PC-3 (cell line): ENCODE results near the gene AADACL2. TPM values are rescaled to one million over a fixed set of nuclear protein-coding genes. Genes with fewer than 3 reads are reported as not detected.

Experiments used
- ATAC-seq: fragments of 200-7000 bp; cut with Tn5 transposase; 2 replicates; pipeline ENCODE4 v1.9.1; 2020; ENCODE audit warnings: mild to moderate bottlenecking, moderate library complexity
- Bru-seq: library from RNA; stranded (reverse); fragments of 400-500 nt; gene quantifications from one replicate; lab custom pipeline; 2021; lab: Mats Ljungman, UMichigan
- BruChase-seq, 2 experiments: library from RNA; stranded (reverse); fragments of 400-500 nt; gene quantifications; one replicate each; lab custom pipeline; 2021; lab: Mats Ljungman, UMichigan
- BruUV-seq: library from RNA; stranded (reverse); fragments of 400-500 nt; replicated peaks from 2 replicates; lab custom pipeline; 2021; lab: Mats Ljungman, UMichigan
- CTCF ChIA-PET: fragments of 300-600 bp; sonication (Branson Sonifier 250); formaldehyde crosslinking; loops from one replicate; lab custom pipeline; 2022; ENCODE audit warnings: antibody characterized with exemption; lab: Charles Lee
- POLR2A ChIA-PET: fragments of 300-600 bp; sonication (Branson Sonifier 250); formaldehyde crosslinking; loops from one replicate; lab custom pipeline; 2022; ENCODE audit warnings: antibody characterized with exemption; ENCODE audit not compliant: unreplicated experiment; lab: Charles Lee
- DNase-seq: peaks from one replicate; pipeline ENCODE4 v3.0.0-alpha.2; 2015
- H2AFZ ChIP-seq: fragments of 300-600 bp; sonication (generic); 2 replicates; pipeline ENCODE4 v1.6.0; 2016; ENCODE audit warnings: antibody characterized with exemption, low read length
- H3F3A ChIP-seq: fragments of 300-600 bp; sonication (generic); one replicate; pipeline ENCODE4 v1.6.0; 2017; ENCODE audit warnings: antibody characterized with exemption, low read length, control low read depth, mild to moderate bottlenecking; ENCODE audit not compliant: unreplicated experiment
- H3K27ac ChIP-seq: fragments of 300-600 bp; sonication (generic); 2 replicates; pipeline ENCODE4 v1.5.1; 2016; ENCODE audit warnings: mild to moderate bottlenecking, low read length
- H3K27me3 ChIP-seq: fragments of 300-600 bp; sonication (generic); 2 replicates; pipeline ENCODE4 v1.6.1; 2016; ENCODE audit warnings: low read length, mixed read lengths
- H3K36me3 ChIP-seq: fragments of 300-600 bp; sonication (generic); 2 replicates; pipeline ENCODE4 v1.6.1; 2016; ENCODE audit warnings: low read depth, mixed run types, low read length, mixed read lengths
- H3K4me1 ChIP-seq: fragments of 300-600 bp; sonication (generic); 2 replicates; pipeline ENCODE4 v1.5.1; 2016; ENCODE audit warnings: low read length; ENCODE audit not compliant: insufficient read depth
- H3K4me2 ChIP-seq: fragments of 300-600 bp; sonication (generic); 2 replicates; pipeline ENCODE4 v1.6.0; 2016; ENCODE audit warnings: low read length
- H3K4me3 ChIP-seq: fragments of 300-600 bp; sonication (generic); 2 replicates; pipeline ENCODE4 v1.5.1; 2016; ENCODE audit warnings: mild to moderate bottlenecking, low read length, mixed read lengths
- H3K79me2 ChIP-seq: fragments of 300-600 bp; sonication (generic); 2 replicates; pipeline ENCODE4 v1.6.1; 2017; ENCODE audit warnings: low read length, mixed read lengths
- H3K9ac ChIP-seq: fragments of 300-600 bp; sonication (generic); 2 replicates; pipeline ENCODE4 v1.6.0; 2016; ENCODE audit warnings: mild to moderate bottlenecking, low read length
- H3K9me2 ChIP-seq: fragments of 300-600 bp; sonication (generic); replicated peaks from 2 replicates; pipeline ENCODE4 v1.6.1; 2016; ENCODE audit warnings: mixed run types, low read length, mixed read lengths
- H3K9me3 ChIP-seq: fragments of 300-600 bp; sonication (generic); 2 replicates; pipeline ENCODE4 v1.6.1; 2016; ENCODE audit warnings: low read length, mixed read lengths
- H4K20me1 ChIP-seq: fragments of 300-600 bp; sonication (generic); 2 replicates; pipeline ENCODE4 v1.6.1; 2016; ENCODE audit warnings: low read length, mixed read lengths
- EZH2 ChIP-seq: fragments of 300-600 bp; sonication (generic); IDR thresholded peaks from one replicate; pipeline ENCODE4 v1.6.1; 2017; ENCODE audit warnings: antibody characterized with exemption, mild to moderate bottlenecking, low read length; ENCODE audit not compliant: unreplicated experiment
- EZH2phosphoT487 ChIP-seq: fragments of 300-600 bp; sonication (generic); IDR thresholded peaks from 2 replicates; pipeline ENCODE4 v1.6.1; 2018; ENCODE audit warnings: mild to moderate bottlenecking, antibody characterized with exemption, low read length, borderline replicate concordance
- intact Hi-C: fragments of 100-400 bp; cut with micrococcal nuclease; formaldehyde crosslinking; loops from 2 replicates; pipeline ENCODE4 v1.9.0; 2023
- long read RNA-seq: library from polyadenylated mRNA; unstranded; transcript quantifications from one replicate; pipeline ENCODE4 v2.0.0, GENCODE V29; 2021; ENCODE audit not compliant: unreplicated experiment
- total RNA-seq: library from RNA; depleted of rRNA; stranded (reverse); fragments of >200 nt; gene quantifications from 2 replicates; pipeline ENCODE4 v1.2.3, GENCODE V29; 2014; rRNA removed
- TF ChIP-seq, protein P1 (sequence below): fragments of 300-600 bp; sonication (generic); conservative IDR thresholded peaks from 2 replicates; pipeline ENCODE4 v1.5.1; 2017; ENCODE audit warnings: antibody characterized with exemption, low read depth, mild to moderate bottlenecking, low read length

Gene AADACL2, protein sequence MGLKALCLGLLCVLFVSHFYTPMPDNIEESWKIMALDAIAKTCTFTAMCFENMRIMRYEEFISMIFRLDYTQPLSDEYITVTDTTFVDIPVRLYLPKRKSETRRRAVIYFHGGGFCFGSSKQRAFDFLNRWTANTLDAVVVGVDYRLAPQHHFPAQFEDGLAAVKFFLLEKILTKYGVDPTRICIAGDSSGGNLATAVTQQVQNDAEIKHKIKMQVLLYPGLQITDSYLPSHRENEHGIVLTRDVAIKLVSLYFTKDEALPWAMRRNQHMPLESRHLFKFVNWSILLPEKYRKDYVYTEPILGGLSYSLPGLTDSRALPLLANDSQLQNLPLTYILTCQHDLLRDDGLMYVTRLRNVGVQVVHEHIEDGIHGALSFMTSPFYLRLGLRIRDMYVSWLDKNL
- total RNA-seq, result not detected in 2 replicates
- percentile 4 among the genes with signal in this experiment for Bru-seq, nascent RNA
- not detected for BruChase-seq, experiment 1, labeled RNA remaining after a 6-hour chase
- percentile 3 among the genes with signal in this experiment for BruChase-seq, experiment 2, labeled RNA remaining after a 2-hour chase
- long read RNA-seq, result 0 reads

DNA sequence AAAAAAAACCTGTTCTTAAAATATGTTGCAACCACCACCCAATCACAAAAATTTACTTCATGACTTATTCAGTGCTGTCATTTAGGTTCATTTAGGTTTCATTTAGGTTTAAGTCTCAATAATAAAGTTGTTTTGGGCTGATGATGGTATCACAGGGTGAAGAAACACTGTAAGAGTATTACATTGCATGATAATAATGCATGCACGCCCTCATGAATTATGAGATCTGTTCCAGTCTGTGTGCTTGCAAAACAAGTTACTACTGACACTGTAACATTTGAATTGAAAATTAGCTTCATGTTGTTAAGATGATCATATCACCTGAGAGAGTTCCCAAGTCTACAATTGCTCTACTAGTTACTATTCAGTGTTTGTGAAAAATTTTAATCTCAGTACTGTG lies at the start of gene AADACL2:
Gene AADACL2 (plus strand): TSS at position 315 of the 400 bp plus-strand sequence. CDS start 109 bp downstream, outside the sequence.
- no peak within 1 kb of the TSS for H3K27ac ChIP-seq
- H3K9ac ChIP-seq, result no peak within 1 kb of the TSS
- no TSS peak for BruUV-seq
- ChIA-PET POLR2A (interaction anchor here (0.7 kb wide), 1 partner anchor 9 kb away, joined by 3 read pairs; no protein-coding TSS in a partner anchor), CTCF (no interaction called here)
- H3K4me1 ChIP-seq, result no peaks in the 10 kb centered on the region
- intact Hi-C loops, result no loop called here
- H2AFZ ChIP-seq, result no peak within 1 kb of the TSS
- H3K4me2 ChIP-seq, result no peak within 1 kb of the TSS
- no peak within 1 kb of the TSS for H3K4me3 ChIP-seq
- no peaks in the 10 kb centered on the region for H3K36me3 ChIP-seq
- no peaks in the 10 kb centered on the region for H3K79me2 ChIP-seq
- no peaks in the 10 kb centered on the region for H3F3A ChIP-seq
- no peaks in the 10 kb centered on the region for H3K9me3 ChIP-seq
- H4K20me1 ChIP-seq, result no peaks in the 10 kb centered on the region
- TF ChIP-seq EZH2, result no peak
- TF ChIP-seq, protein P1, sequence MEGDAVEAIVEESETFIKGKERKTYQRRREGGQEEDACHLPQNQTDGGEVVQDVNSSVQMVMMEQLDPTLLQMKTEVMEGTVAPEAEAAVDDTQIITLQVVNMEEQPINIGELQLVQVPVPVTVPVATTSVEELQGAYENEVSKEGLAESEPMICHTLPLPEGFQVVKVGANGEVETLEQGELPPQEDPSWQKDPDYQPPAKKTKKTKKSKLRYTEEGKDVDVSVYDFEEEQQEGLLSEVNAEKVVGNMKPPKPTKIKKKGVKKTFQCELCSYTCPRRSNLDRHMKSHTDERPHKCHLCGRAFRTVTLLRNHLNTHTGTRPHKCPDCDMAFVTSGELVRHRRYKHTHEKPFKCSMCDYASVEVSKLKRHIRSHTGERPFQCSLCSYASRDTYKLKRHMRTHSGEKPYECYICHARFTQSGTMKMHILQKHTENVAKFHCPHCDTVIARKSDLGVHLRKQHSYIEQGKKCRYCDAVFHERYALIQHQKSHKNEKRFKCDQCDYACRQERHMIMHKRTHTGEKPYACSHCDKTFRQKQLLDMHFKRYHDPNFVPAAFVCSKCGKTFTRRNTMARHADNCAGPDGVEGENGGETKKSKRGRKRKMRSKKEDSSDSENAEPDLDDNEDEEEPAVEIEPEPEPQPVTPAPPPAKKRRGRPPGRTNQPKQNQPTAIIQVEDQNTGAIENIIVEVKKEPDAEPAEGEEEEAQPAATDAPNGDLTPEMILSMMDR, result no peak
- no peak for TF ChIP-seq EZH2phosphoT487
- no peaks in the 10 kb centered on the region for H3K9me2 ChIP-seq
- no peaks in the 10 kb centered on the region for H3K27me3 ChIP-seq
- DNase-seq (no peak), ATAC-seq (no peak)

- no peaks in the 10 kb centered on the region for H3K4me1 ChIP-seq
- ChIA-PET CTCF (no interaction called here), POLR2A (no interaction called here)
- intact Hi-C loops, result no loop called here
- ATAC-seq, result no peak
- no peaks in the 10 kb centered on the region for H3K79me2 ChIP-seq
- H3K27me3 ChIP-seq, result no peaks in the 10 kb centered on the region
- H3F3A ChIP-seq, result no peaks in the 10 kb centered on the region
- H3K4me3 ChIP-seq, result no peak overlapping the region
- H4K20me1 ChIP-seq, result no peaks in the 10 kb centered on the region
- H3K4me2 ChIP-seq, result no peak overlapping the region
- H2AFZ ChIP-seq, result no peak overlapping the region
- no peak overlapping the region for H3K9ac ChIP-seq
- no peaks in the 10 kb centered on the region for H3K36me3 ChIP-seq
- no TSS peak for BruUV-seq
- DNase-seq, result no peak
- TF ChIP-seq EZH2phosphoT487 (no peak), EZH2 (no peak)
- TF ChIP-seq, protein P1, result no peak
- no peaks in the 10 kb centered on the region; the same call in 1 of the 2 replicates for H3K9me3 ChIP-seq
- H3K27ac ChIP-seq, result no peak overlapping the region
- H3K9me2 ChIP-seq, result no peaks in the 10 kb centered on the region
Observed at GRCh38 chr3:151684094-151684493, 49.6 kb upstream of the AADACL2 start.

DNA sequence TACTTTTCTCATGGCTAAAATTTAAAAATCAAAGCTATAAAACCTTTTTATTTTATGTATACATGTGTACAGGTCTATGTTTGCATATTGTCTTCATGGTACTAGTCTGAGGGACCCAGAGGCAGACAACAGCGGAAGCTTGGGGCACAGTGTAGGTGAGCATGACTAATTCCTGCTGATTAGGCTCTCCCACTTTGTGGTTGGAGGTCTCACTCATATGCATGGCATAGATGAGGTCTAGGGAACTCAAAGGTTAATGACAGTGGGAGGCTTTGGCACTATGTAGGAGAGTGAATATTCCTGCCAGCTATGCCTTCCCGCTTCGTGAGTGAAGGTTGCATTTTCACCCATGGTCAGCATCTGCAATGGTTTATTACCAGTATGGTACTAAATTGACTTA lies 47.5 kb upstream of the AADACL2 start:
- no peak for ATAC-seq
- H3K4me1 ChIP-seq, result no peaks in the 10 kb centered on the region
- H3F3A ChIP-seq, result no peaks in the 10 kb centered on the region
- no peak overlapping the region for H3K9ac ChIP-seq
- POLR2A ChIA-PET, result no interaction called here
- H3K27ac ChIP-seq, result no peak overlapping the region
- no peak for DNase-seq
- CTCF ChIA-PET, result interaction anchor here (0.6 kb wide), 1 partner anchor 79 kb away, joined by 3 read pairs; no protein-coding TSS in a partner anchor
- BruUV-seq, result no TSS peak
- no peaks in the 10 kb centered on the region for H3K9me3 ChIP-seq
- no peak overlapping the region for H2AFZ ChIP-seq
- H3K36me3 ChIP-seq, result no peaks in the 10 kb centered on the region
- intact Hi-C loops, result no loop called here
- H3K4me2 ChIP-seq, result no peak overlapping the region
- no peak overlapping the region for H3K4me3 ChIP-seq
- H4K20me1 ChIP-seq, result no peaks in the 10 kb centered on the region
- no peaks in the 10 kb centered on the region for H3K9me2 ChIP-seq
- no peaks in the 10 kb centered on the region for H3K79me2 ChIP-seq
- TF ChIP-seq, protein P1, result no peak
- TF ChIP-seq EZH2phosphoT487 (no peak), EZH2 (no peak)
- H3K27me3 ChIP-seq, result no peaks in the 10 kb centered on the region
